H1 (cell line): Measurements from ENCODE around the gene TRIM28. TPM values are rescaled to one million over a fixed set of nuclear protein-coding genes. Genes with fewer than 3 reads are reported as not detected.

Experiments used
- CBX5 ChIP-seq: fragments of 300-800, 300-1000 bp; sonication (generic); IDR thresholded peaks from 2 replicates; pipeline ENCODE4 v1.7.1; 2016; ENCODE audit warnings: antibody characterized with exemption, low read length, low read depth
- CHD7 ChIP-seq: fragments of 300-600 bp; sonication (generic); IDR thresholded peaks from 2 replicates; pipeline ENCODE4 v1.7.1; 2012; ENCODE audit warnings: low read length, moderate library complexity, mild to moderate bottlenecking, inconsistent platforms; ENCODE audit not compliant: insufficient replicate concordance
- HDAC2 ChIP-seq, 2 experiments: fragments of 300-600 bp in 1 of 2; sonication (generic) in 1 of 2; IDR thresholded peaks; 2 replicates each; pipeline ENCODE4 v1.6.1; 2011 to 2012; ENCODE audit warnings: low read depth in 2 of 2, low read length in 2 of 2, mild to moderate bottlenecking in 2 of 2, moderate library complexity in 2 of 2, borderline replicate concordance in 1 of 2, inconsistent platforms in 1 of 2
- PHF8 ChIP-seq: fragments of 200-600 bp; sonication (generic); conservative IDR thresholded peaks from 2 replicates; pipeline ENCODE4 v1.7.1; 2012; ENCODE audit warnings: low read depth, mild to moderate bottlenecking, inconsistent platforms, low read length, moderate library complexity
- SAP30 ChIP-seq: fragments of 300-600 bp; sonication (generic); IDR thresholded peaks from 2 replicates; pipeline ENCODE4 v1.7.1; 2012; ENCODE audit warnings: low read length, moderate library complexity, mild to moderate bottlenecking, inconsistent platforms; ENCODE audit not compliant: insufficient read depth, insufficient replicate concordance
- SUZ12 ChIP-seq: fragments of 200-600 bp; sonication (generic); IDR thresholded peaks from 2 replicates; pipeline ENCODE4 v1.6.1; 2012; ENCODE audit warnings: mild to moderate bottlenecking, inconsistent platforms, low read length, moderate library complexity, mixed read lengths
- TAF7 ChIP-seq: optimal IDR thresholded peaks from 2 replicates; pipeline ENCODE3; 2011; ENCODE audit warnings: low read depth, mild to moderate bottlenecking, inconsistent platforms, low read length, moderate library complexity, borderline replicate concordance
- polyA plus RNA-seq, 7 experiments: library from polyadenylated mRNA; depleted of rRNA in 3 of 7; stranded (reverse) in 5 of 7; unstranded in 2 of 7; fragments of >200 nt in 5 of 7; fragments of 200-250 nt in 2 of 7; gene quantifications; 1 replicate in 5 of 7; 2 replicates in 1 of 7; 4 replicates in 1 of 7; pipeline versions ENCODE4 v1.2.1 to v1.2.3, GENCODE V29; 2011 to 2013; ENCODE audit warnings: missing spikeins in 2 of 7, mixed read lengths in 2 of 7
- total RNA-seq: library from RNA; stranded (reverse); fragmentation: NEBNext Ultra II Directional; extraction: Animal tissue kit (Norgen Biotek cat#: 25700); gene quantifications from 2 replicates; pipeline ENCODE4 v1.2.1, GENCODE V29; 2021

TRIM28 gene
- total and polyA plus RNA-seq, 2 of the 8 experiments (the other 6 are each of a cell fraction or from before 2014, with no cell fraction given) = 1,433 to 1,442 TPM

GRCh38 chr19:58538257-58539168 is 5.4 kb upstream of the TRIM28 start (continued):
- no peak for TF ChIP-seq CHD7
- TF ChIP-seq SUZ12 = no peak
- no peak for TF ChIP-seq CBX5
- no peak for TF ChIP-seq HDAC2 (IDR thresholded peaks at IDR 0.05; ENCODE audit: borderline replicate concordance in 1 of 2, low read depth in 2 of 2, low read length in 2 of 2)
- TF ChIP-seq SAP30 = no peak
- peak; percentile 61 for TF ChIP-seq PHF8
- TF ChIP-seq TAF7 = peak; percentile 61
